ENCODE results near the gene FRMD1. TPM values are rescaled to one million over a fixed set of nuclear protein-coding genes. Genes with fewer than 3 reads are reported as not detected.

The FRMD1 gene
- total RNA-seq, 1 experiment from 2014 or later, result not detected

GRCh38 chr6:168055696-168056489, 23.1 kb downstream of the FRMD1 start:
- Histone ChIP-seq H3K27me3 (no peaks in the 10 kb centered on the region), H3K4me3 (no peak overlapping the region), H3K36me3 (no peaks in the 10 kb centered on the region), H3K9me3 (no peaks in the 10 kb centered on the region)
- DNase-seq, result no peak

DNA sequence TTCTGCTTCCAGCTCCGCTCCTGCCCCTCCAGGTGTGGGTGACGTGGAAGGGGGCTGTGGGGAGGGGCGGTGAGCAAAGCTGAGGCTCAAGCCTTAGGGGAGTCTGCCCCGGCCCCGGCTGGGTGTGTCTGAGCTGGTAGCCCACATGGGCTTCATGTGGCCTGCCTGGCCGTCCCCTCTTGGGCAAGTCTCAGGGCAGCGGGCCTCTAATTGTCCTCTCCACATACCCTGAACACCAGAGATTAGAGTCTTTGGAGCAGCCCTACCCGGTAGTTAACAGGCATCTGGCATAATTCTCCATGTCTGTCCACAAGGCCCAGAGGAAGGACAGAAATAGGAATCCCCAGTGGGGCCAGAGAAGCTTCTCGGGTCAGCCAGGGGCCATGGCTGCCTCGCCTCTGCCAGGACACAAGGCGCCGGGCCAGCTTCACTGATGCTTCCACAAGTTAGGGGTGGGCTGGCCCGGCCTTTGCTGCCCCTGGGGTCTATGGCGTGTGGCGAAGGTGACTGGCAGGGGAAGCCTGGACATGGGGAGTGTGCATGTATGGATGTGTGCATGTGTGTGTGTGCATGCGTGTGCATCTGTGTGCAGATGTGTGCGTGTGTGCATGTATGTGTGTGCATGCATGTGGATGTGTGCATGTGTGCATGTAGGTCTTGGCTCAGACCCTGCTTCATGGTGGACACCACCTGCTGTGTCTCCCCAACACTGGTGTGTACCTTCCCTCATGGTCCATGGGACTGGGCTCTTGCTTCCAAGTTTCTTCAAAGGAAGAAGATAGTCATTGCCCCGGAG, 24.0 kb downstream of the FRMD1 start:
- no peaks in the 10 kb centered on the region for H3K9me3 ChIP-seq
- no peak overlapping the region for H3K4me3 ChIP-seq
- H3K27me3 ChIP-seq, result no peaks in the 10 kb centered on the region
- DNase-seq, result no peak
- H3K36me3 ChIP-seq, result no peaks in the 10 kb centered on the region

DNA sequence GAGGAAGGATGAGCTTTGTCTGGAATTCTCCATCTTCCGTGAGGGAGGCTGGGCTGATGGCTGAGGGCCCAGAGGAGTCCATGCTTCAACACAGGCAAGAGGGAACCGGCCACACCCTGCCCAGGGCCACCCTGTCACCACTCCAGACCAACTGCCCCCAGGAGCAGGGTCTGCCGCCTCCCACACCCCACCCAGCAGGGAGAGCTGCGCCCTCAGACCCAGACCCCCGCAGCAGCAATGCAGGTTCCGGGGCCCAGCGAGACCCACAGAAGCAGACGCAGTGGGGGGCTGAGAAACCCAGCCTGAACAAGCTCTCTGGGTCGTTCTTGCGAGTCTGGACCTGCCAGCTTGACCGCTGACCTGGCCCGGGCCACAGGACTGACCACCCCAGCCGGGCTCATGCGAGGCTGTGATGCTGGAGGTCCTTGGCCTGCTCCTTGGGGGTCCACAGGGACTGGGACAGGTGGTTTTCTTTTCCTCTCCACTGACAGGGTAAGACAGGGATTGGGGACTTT, 25.0 kb downstream of the FRMD1 start:
- DNase-seq, result no peak
- no peaks in the 10 kb centered on the region for H3K27me3 ChIP-seq

GRCh38 chr6:168053086-168053956, 25.7 kb downstream of the FRMD1 start:
- Histone ChIP-seq H3K4me3 (no peak overlapping the region), H3K27me3 (no peaks in the 10 kb centered on the region)
- DNase-seq, result no peak

More for the DNA sequence above, 25.0 kb downstream of the FRMD1 start:
- Histone ChIP-seq H3K4me3 (no peak overlapping the region), H3K36me3 (no peaks in the 10 kb centered on the region), H3K9me3 (no peaks in the 10 kb centered on the region)

GRCh38 chr6:168052291-168052891, 26.6 kb downstream of the FRMD1 start:
- no peak for DNase-seq
- no peak overlapping the region for H3K4me3 ChIP-seq

More at GRCh38 chr6:168053086-168053956, 25.7 kb downstream of the FRMD1 start:
- H3K9me3 ChIP-seq, result no peaks in the 10 kb centered on the region
- H3K36me3 ChIP-seq, result no peaks in the 10 kb centered on the region

DNA sequence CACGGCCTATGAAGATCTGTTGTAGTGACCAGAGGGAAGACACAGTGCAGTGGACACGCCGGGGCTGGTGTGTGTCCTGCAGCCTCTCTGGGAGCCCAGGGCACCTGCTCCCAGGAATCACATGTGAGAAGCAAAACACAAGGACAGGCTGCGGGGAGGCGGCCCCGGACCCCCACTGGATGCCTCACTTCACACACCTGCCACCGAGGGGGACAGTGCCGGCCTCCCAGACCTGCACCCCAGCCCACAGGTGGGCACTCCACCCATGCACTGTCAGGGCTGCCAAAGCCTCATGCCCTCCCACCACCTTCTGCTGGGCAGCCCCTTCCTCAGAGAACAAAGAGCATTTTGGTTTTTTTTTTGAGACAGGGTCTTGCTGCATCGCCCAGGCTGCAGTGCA, 27.4 kb downstream of the FRMD1 start:
- H3K9me3 ChIP-seq, result no peaks in the 10 kb centered on the region
- no peaks in the 10 kb centered on the region for H3K36me3 ChIP-seq
- DNase-seq, result no peak
- H3K4me3 ChIP-seq, result no peak overlapping the region
- H3K27me3 ChIP-seq, result no peaks in the 10 kb centered on the region

More at GRCh38 chr6:168052291-168052891, 26.6 kb downstream of the FRMD1 start:
- Histone ChIP-seq H3K9me3 (no peaks in the 10 kb centered on the region), H3K27me3 (no peaks in the 10 kb centered on the region), H3K36me3 (no peaks in the 10 kb centered on the region)

- no peaks in the 10 kb centered on the region for H3K27me3 ChIP-seq
- H3K36me3 ChIP-seq, result no peaks in the 10 kb centered on the region
- no peak overlapping the region for H3K4me3 ChIP-seq
- H3K9me3 ChIP-seq, result no peaks in the 10 kb centered on the region
- no peak for DNase-seq
Observed at GRCh38 chr6:168050881-168051586, 28.0 kb downstream of the FRMD1 start.

- no peak overlapping the region for H3K4me3 ChIP-seq
- no peak for DNase-seq
- no peaks in the 10 kb centered on the region for H3K27me3 ChIP-seq
- H3K9me3 ChIP-seq, result no peaks in the 10 kb centered on the region
- no peaks in the 10 kb centered on the region for H3K36me3 ChIP-seq
Observed at GRCh38 chr6:168050225-168050880, 28.7 kb downstream of the FRMD1 start.

DNA sequence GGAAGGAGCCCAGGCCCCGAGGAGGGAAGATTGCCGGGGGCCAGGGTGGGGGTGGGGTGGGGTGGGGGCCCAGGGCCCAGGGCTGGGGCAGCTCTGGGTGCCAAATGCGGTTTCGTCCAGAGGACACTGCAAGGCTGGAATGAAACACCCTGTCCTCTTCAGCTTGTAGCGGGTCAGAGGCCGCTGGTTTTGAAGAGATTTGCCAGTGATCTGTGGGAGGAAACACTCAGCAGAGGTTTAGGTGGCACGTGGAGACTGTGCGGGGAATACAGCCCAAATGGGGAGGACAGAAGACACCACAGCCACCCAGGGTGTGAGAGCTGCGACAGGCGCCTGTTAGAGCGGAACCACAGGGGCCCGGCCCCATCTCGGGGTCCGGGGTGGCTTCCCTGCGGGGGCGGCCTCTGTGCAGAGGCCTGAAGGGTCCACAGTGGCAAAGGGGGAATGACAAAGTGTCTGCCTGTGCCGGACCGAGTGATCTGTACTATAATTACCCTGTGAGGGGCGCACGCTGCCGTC, 29.2 kb downstream of the FRMD1 start:
- H3K9me3 ChIP-seq, result no peaks in the 10 kb centered on the region
- no peaks in the 10 kb centered on the region for H3K27me3 ChIP-seq
- DNase-seq, result no peak
- H3K36me3 ChIP-seq, result no peaks in the 10 kb centered on the region
- no peak overlapping the region for H3K4me3 ChIP-seq

GRCh38 chr6:168049277-168049676, 29.7 kb downstream of the FRMD1 start:
- no peaks in the 10 kb centered on the region for H3K9me3 ChIP-seq
- no peak overlapping the region for H3K4me3 ChIP-seq
- no peaks in the 10 kb centered on the region for H3K36me3 ChIP-seq
- no peaks in the 10 kb centered on the region for H3K27me3 ChIP-seq
- no peak for DNase-seq

GRCh38 chr6:168048724-168049025, 30.3 kb downstream of the FRMD1 start:
- Histone ChIP-seq H3K27me3 (no peaks in the 10 kb centered on the region), H3K36me3 (no peaks in the 10 kb centered on the region), H3K4me3 (no peak overlapping the region), H3K9me3 (no peaks in the 10 kb centered on the region)
- no peak for DNase-seq

- Histone ChIP-seq H3K27me3 (no peaks in the 10 kb centered on the region), H3K9me3 (no peaks in the 10 kb centered on the region), H3K36me3 (no peaks in the 10 kb centered on the region), H3K4me3 (no peak overlapping the region)
- DNase-seq, result no peak
Observed at GRCh38 chr6:168047841-168048723, 30.9 kb downstream of the FRMD1 start.

- H3K27me3 ChIP-seq, result no peaks in the 10 kb centered on the region
- H3K9me3 ChIP-seq, result no peaks in the 10 kb centered on the region
- H3K4me3 ChIP-seq, result no peak overlapping the region
- no peak for DNase-seq
- no peaks in the 10 kb centered on the region for H3K36me3 ChIP-seq
Observed at GRCh38 chr6:168046696-168047095, 32.3 kb downstream of the FRMD1 start.

All from MG63 (cell line).